ENCODE measurements around the gene MTCP1. TPM values are rescaled to one million over a fixed set of nuclear protein-coding genes. Genes with fewer than 3 reads are reported as not detected.

Gene MTCP1
- total and polyA plus RNA-seq, 10 of the 15 experiments (the other 5 are each of a cell fraction or from before 2014, with no cell fraction given) = 16.6 to 74.0 (median 30.9) TPM

DNA sequence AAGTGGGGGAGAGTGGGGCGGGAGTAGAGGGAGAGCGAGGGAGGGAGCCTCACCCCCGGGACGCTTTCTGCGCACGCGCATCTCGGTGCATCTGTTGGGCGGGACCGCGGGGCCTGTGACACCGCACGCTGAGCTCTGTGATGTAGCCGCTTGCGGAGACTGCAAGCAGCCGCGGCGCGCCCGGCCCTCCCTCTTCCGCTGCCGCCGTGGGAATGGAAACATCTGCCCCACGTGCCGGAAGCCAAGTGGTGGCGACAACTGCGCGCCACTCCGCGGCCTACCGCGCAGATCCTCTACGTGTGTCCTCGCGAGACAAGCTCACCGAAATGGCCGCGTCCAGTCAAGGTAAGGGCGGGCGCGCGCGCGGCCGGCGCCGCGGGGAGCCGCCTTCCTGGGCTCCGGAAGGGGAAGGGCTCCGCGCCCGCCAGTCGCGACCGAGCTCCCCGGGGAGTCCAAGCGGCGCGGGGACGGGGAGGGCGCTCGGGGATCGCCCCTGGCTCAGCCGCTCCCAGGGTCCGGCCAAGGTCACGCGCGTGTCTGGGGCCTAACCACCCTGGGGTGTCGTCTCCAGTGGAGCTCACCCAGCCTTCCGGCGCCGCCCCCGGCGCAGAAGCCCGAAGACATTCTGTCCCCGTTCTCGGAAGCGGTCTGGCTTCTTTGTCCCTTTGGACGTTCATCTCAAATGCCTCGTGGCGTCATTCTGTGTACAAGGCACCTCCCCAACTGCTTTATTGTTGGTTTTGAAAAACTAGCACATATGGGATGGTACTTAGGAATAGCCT lies 44.0 kb downstream of the MTCP1 start, which contains the start of gene FUNDC2 (continued):
- TF ChIP-seq, protein P1, sequence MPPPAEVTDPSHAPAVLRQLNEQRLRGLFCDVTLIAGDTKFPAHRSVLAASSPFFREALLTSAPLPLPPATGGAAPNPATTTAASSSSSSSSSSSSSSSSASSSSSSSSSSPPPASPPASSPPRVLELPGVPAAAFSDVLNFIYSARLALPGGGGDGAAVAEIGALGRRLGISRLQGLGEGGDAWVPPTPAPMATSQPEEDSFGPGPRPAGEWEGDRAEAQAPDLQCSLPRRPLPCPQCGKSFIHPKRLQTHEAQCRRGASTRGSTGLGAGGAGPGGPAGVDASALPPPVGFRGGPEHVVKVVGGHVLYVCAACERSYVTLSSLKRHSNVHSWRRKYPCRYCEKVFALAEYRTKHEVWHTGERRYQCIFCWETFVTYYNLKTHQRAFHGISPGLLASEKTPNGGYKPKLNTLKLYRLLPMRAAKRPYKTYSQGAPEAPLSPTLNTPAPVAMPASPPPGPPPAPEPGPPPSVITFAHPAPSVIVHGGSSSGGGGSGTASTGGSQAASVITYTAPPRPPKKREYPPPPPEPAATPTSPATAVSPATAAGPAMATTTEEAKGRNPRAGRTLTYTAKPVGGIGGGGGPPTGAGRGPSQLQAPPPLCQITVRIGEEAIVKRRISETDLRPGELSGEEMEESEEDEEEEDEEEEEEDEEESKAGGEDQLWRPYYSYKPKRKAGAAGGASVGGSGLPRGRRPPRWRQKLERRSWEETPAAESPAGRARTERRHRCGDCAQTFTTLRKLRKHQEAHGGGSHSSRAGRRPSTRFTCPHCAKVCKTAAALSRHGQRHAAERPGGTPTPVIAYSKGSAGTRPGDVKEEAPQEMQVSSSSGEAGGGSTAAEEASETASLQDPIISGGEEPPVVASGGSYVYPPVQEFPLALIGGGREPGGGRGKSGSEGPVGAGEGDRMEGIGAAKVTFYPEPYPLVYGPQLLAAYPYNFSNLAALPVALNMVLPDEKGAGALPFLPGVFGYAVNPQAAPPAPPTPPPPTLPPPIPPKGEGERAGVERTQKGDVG (CRISPR knock-in tag; IDR thresholded peaks at IDR 0.05) = no peak
- TF ChIP-seq GABPA (IDR thresholded peaks at IDR 0.05; ENCODE audit: low read depth) = no peak
- no peak for TF ChIP-seq ETV6 (conservative IDR thresholded peaks at IDR 0.05 in 1 of 2, IDR thresholded peaks at IDR 0.05 in 1 of 2; ENCODE audit: borderline replicate concordance in 1 of 2, low read depth in 1 of 2)
- no peak for TF ChIP-seq HDGF (IDR thresholded peaks at IDR 0.05)
- TF ChIP-seq NFXL1 (IDR thresholded peaks at IDR 0.05; ENCODE audit: borderline replicate concordance) = no peak
- TF ChIP-seq, protein P2, sequence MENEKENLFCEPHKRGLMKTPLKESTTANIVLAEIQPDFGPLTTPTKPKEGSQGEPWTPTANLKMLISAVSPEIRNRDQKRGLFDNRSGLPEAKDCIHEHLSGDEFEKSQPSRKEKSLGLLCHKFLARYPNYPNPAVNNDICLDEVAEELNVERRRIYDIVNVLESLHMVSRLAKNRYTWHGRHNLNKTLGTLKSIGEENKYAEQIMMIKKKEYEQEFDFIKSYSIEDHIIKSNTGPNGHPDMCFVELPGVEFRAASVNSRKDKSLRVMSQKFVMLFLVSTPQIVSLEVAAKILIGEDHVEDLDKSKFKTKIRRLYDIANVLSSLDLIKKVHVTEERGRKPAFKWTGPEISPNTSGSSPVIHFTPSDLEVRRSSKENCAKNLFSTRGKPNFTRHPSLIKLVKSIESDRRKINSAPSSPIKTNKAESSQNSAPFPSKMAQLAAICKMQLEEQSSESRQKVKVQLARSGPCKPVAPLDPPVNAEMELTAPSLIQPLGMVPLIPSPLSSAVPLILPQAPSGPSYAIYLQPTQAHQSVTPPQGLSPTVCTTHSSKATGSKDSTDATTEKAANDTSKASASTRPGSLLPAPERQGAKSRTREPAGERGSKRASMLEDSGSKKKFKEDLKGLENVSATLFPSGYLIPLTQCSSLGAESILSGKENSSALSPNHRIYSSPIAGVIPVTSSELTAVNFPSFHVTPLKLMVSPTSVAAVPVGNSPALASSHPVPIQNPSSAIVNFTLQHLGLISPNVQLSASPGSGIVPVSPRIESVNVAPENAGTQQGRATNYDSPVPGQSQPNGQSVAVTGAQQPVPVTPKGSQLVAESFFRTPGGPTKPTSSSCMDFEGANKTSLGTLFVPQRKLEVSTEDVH (IDR thresholded peaks at IDR 0.05; ENCODE audit: low read depth, partially characterized antibody) = no peak
- no peak for TF ChIP-seq YBX1 (IDR thresholded peaks at IDR 0.05)
- TF ChIP-seq, protein P3, sequence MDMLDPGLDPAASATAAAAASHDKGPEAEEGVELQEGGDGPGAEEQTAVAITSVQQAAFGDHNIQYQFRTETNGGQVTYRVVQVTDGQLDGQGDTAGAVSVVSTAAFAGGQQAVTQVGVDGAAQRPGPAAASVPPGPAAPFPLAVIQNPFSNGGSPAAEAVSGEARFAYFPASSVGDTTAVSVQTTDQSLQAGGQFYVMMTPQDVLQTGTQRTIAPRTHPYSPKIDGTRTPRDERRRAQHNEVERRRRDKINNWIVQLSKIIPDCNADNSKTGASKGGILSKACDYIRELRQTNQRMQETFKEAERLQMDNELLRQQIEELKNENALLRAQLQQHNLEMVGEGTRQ (IDR thresholded peaks at IDR 0.05; ENCODE audit: borderline replicate concordance, low read depth, low read length) = peak; percentile 23
- TF ChIP-seq, protein P4, sequence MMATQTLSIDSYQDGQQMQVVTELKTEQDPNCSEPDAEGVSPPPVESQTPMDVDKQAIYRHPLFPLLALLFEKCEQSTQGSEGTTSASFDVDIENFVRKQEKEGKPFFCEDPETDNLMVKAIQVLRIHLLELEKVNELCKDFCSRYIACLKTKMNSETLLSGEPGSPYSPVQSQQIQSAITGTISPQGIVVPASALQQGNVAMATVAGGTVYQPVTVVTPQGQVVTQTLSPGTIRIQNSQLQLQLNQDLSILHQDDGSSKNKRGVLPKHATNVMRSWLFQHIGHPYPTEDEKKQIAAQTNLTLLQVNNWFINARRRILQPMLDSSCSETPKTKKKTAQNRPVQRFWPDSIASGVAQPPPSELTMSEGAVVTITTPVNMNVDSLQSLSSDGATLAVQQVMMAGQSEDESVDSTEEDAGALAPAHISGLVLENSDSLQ (IDR thresholded peaks at IDR 0.05) = no peak
- TF ChIP-seq MTA3 (IDR thresholded peaks at IDR 0.05; ENCODE audit: borderline replicate concordance, low read length) = no peak
- peak; percentile 55; the same call in 1 of the 2 replicates for TF ChIP-seq NBN (IDR thresholded peaks at IDR 0.05)
- TF ChIP-seq BCL11A (IDR thresholded peaks at IDR 0.05; ENCODE audit: low read depth, low read length) = 0 out of 2 replicates have a peak, but pooled peaks have one; percentile 5
- TF ChIP-seq, protein P5, sequence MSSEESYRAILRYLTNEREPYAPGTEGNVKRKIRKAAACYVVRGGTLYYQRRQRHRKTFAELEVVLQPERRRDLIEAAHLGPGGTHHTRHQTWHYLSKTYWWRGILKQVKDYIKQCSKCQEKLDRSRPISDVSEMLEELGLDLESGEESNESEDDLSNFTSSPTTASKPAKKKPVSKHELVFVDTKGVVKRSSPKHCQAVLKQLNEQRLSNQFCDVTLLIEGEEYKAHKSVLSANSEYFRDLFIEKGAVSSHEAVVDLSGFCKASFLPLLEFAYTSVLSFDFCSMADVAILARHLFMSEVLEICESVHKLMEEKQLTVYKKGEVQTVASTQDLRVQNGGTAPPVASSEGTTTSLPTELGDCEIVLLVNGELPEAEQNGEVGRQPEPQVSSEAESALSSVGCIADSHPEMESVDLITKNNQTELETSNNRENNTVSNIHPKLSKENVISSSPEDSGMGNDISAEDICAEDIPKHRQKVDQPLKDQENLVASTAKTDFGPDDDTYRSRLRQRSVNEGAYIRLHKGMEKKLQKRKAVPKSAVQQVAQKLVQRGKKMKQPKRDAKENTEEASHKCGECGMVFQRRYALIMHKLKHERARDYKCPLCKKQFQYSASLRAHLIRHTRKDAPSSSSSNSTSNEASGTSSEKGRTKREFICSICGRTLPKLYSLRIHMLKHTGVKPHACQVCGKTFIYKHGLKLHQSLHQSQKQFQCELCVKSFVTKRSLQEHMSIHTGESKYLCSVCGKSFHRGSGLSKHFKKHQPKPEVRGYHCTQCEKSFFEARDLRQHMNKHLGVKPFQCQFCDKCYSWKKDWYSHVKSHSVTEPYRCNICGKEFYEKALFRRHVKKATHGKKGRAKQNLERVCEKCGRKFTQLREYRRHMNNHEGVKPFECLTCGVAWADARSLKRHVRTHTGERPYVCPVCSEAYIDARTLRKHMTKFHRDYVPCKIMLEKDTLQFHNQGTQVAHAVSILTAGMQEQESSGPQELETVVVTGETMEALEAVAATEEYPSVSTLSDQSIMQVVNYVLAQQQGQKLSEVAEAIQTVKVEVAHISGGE (CRISPR knock-in tag; IDR thresholded peaks at IDR 0.05) = no peak
- peak; percentile 60; the same call in 1 of the 2 replicates for TF ChIP-seq POLR2AphosphoS2 (IDR thresholded peaks at IDR 0.05; ENCODE audit: low read depth, low read length)
- no peak for TF ChIP-seq BMI1 (IDR thresholded peaks at IDR 0.05; ENCODE audit: borderline replicate concordance)
- no peak for TF ChIP-seq RCOR1 (conservative IDR thresholded peaks at IDR 0.05; ENCODE audit: low read depth, low read length)
- TF ChIP-seq ZBED1 (IDR thresholded peaks at IDR 0.05; ENCODE audit: borderline replicate concordance) = no peak
- peak; percentile 83 for TF ChIP-seq MEF2B (IDR thresholded peaks at IDR 0.05; ENCODE audit: partially characterized antibody, poor library complexity, severe bottlenecking)

Measured in GM12878 (cell line).